Measurements from ENCODE around the gene ACD.

DNA sequence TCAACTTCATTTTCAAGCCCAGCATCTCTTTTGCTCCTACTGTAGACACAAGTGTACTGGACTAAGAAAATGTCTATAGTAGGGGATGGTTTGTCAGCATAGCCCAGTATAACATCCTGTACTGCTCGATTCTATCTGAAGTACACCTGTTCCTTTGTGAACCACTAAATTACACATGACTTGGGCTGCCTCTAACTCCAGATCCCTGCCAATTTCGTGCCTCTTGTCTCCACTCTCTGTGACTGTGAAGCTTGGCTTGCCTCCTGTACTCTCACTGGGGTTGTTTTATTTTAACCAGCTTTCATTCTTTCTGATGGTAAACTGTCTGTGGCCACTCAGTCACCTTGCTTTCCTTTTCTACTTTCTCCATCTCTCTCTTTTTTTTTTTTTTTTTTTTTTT is 34.6 kb upstream of the ACD start:
- TF ChIP-seq POLR2A (IDR thresholded peaks at IDR 0.05; ENCODE audit: low read depth, low read length): no peak
- TF ChIP-seq SPI1 (IDR thresholded peaks at IDR 0.05; ENCODE audit: low read depth, low read length): no peak
- no peak for TF ChIP-seq POLR2AphosphoS5 (IDR thresholded peaks at IDR 0.05; ENCODE audit: low read depth, low read length)
- TF ChIP-seq TAF1 (IDR thresholded peaks at IDR 0.05; ENCODE audit: low read depth, low read length): no peak
